HL-60 (cell line): Measurements from ENCODE around the gene NDUFB2.

ENCODE experiments used
- DNase-seq, 2 experiments: peaks; one replicate each; pipeline ENCODE4 v3.0.0-alpha.2; 2010 to 2020; ENCODE audit warnings: low read depth in 1 of 2, low spot score in 1 of 2
- H3K27ac ChIP-seq: fragments of 250-450 bp; sonication (Bioruptor Pico); replicated peaks from 2 replicates; pipeline ENCODE4 v1.5.1; 2020; ENCODE audit warnings: mild to moderate bottlenecking, moderate library complexity
- H3K27me3 ChIP-seq: fragments of 250-450 bp; sonication (Bioruptor Pico); 2 replicates; pipeline ENCODE4 v1.5.1; 2021; ENCODE audit warnings: mild to moderate bottlenecking, moderate library complexity; ENCODE audit not compliant: insufficient read depth, poor library complexity, severe bottlenecking
- H3K4me3 ChIP-seq: replicated peaks from 2 replicates; pipeline ENCODE4 v1.5.1; 2011; ENCODE audit warnings: mild to moderate bottlenecking, control low read depth, low read length; ENCODE audit not compliant: insufficient read depth
- CTCF ChIP-seq: IDR thresholded peaks from one replicate; pipeline ENCODE4 v1.5.1; 2011; ENCODE audit warnings: low read length, control low read depth, inconsistent platforms; ENCODE audit not compliant: insufficient read depth
- GABPA ChIP-seq: IDR thresholded peaks from 2 replicates; pipeline ENCODE4 v1.6.1; 2012; ENCODE audit warnings: low read depth
- POLR2AphosphoS5 ChIP-seq: IDR thresholded peaks from 2 replicates; pipeline ENCODE4 v1.6.1; 2012; ENCODE audit warnings: low read depth
- REST ChIP-seq: IDR thresholded peaks from 2 replicates; pipeline ENCODE4 v1.6.1; 2012; ENCODE audit warnings: low read depth; ENCODE audit not compliant: insufficient replicate concordance
- SPI1 ChIP-seq: IDR thresholded peaks from 2 replicates; pipeline ENCODE4 v1.6.1; 2012; ENCODE audit warnings: low read depth, mild to moderate bottlenecking, borderline replicate concordance

NDUFB2 gene

GRCh38 chr7:140655511-140656408 is 40.7 kb upstream of the NDUFB2 start:
- TF ChIP-seq GABPA (no peak), CTCF (no peak), SPI1 (no peak), REST (no peak), POLR2AphosphoS5 (no peak)
- H3K27me3 ChIP-seq = no peaks in the 10 kb centered on the region
- no peak for DNase-seq
- no peak overlapping the region for H3K27ac ChIP-seq
- H3K4me3 ChIP-seq = no peak overlapping the region

GRCh38 chr7:140656548-140657515 is 39.7 kb upstream of the NDUFB2 start:
- Histone ChIP-seq H3K27ac (no peak overlapping the region), H3K4me3 (no peak overlapping the region), H3K27me3 (no peaks in the 10 kb centered on the region)
- TF ChIP-seq GABPA = no peak
- TF ChIP-seq SPI1 = peak; percentile 91
- DNase-seq = peak; percentile 52 to 86

GRCh38 chr7:140657891-140658290 is 38.6 kb upstream of the NDUFB2 start:
- no peak for DNase-seq
- no peak overlapping the region for H3K27ac ChIP-seq
- H3K4me3 ChIP-seq = no peak overlapping the region
- H3K27me3 ChIP-seq = no peaks in the 10 kb centered on the region
- TF ChIP-seq GABPA = no peak
- peak; percentile 6; the same call in 1 of the 2 replicates for TF ChIP-seq SPI1

- Histone ChIP-seq H3K27ac (no peak overlapping the region), H3K4me3 (no peak overlapping the region), H3K27me3 (no peaks in the 10 kb centered on the region)
- no peak for DNase-seq
- TF ChIP-seq POLR2AphosphoS5 = no peak
- TF ChIP-seq REST = no peak
- TF ChIP-seq CTCF = no peak
- TF ChIP-seq SPI1 = no peak
- no peak for TF ChIP-seq GABPA
Observed at GRCh38 chr7:140659856-140660255, 36.7 kb upstream of the NDUFB2 start.
